Hepatocyte (in vitro differentiated cells): ENCODE measurements around the gene CELSR2. TPM values are rescaled to one million over a fixed set of nuclear protein-coding genes. Genes with fewer than 3 reads are reported as not detected.

ENCODE experiments used
- DNase-seq: peaks from one replicate; pipeline ENCODE4 v3.0.0-alpha.2; 2016; ENCODE audit warnings: low spot score
- H2AFZ ChIP-seq: fragments of 200-600 bp; sonication (generic); 2 replicates; pipeline ENCODE4 v1.6.0; 2016; ENCODE audit warnings: antibody characterized with exemption, mild to moderate bottlenecking
- H3K27ac ChIP-seq: fragments of 200-600 bp; sonication (generic); 2 replicates; pipeline ENCODE4 v1.5.1; 2016; ENCODE audit warnings: mild to moderate bottlenecking
- H3K27me3 ChIP-seq: fragments of 200-600 bp; sonication (generic); 2 replicates; pipeline ENCODE4 v1.6.1; 2016
- H3K36me3 ChIP-seq: fragments of 200-600 bp; sonication (generic); replicated peaks from 2 replicates; pipeline ENCODE4 v1.5.1; 2016; ENCODE audit warnings: low read depth; ENCODE audit not compliant: insufficient read depth
- H3K4me1 ChIP-seq: fragments of 200-600 bp; sonication (generic); 2 replicates; pipeline ENCODE4 v1.5.1; 2016; ENCODE audit warnings: mild to moderate bottlenecking, moderate library complexity; ENCODE audit not compliant: insufficient read depth
- H3K4me2 ChIP-seq: fragments of 200-600 bp; sonication (generic); 2 replicates; pipeline ENCODE4 v1.6.0; 2016
- H3K4me3 ChIP-seq: fragments of 200-600 bp; sonication (generic); 2 replicates; pipeline ENCODE4 v1.5.1; 2016; ENCODE audit warnings: mild to moderate bottlenecking
- H3K79me2 ChIP-seq: fragments of 200-600 bp; sonication (generic); 2 replicates; pipeline ENCODE4 v1.6.0; 2017; ENCODE audit warnings: mild to moderate bottlenecking
- H3K9me2 ChIP-seq: fragments of 200-600 bp; sonication (generic); replicated peaks from 2 replicates; pipeline ENCODE4 v1.6.0; 2017; ENCODE audit warnings: mild to moderate bottlenecking; ENCODE audit not compliant: insufficient read depth
- H3K9me3 ChIP-seq: fragments of 200-600 bp; sonication (generic); 2 replicates; pipeline ENCODE4 v1.5.1; 2016; ENCODE audit warnings: low read depth, mild to moderate bottlenecking
- H4K20me1 ChIP-seq: fragments of 200-600 bp; sonication (generic); 2 replicates; pipeline ENCODE4 v1.6.0; 2016; ENCODE audit warnings: mild to moderate bottlenecking; ENCODE audit not compliant: insufficient read depth, poor library complexity, severe bottlenecking
- CTCF ChIP-seq: fragments of 200-600 bp; sonication (generic); IDR thresholded peaks from 2 replicates; pipeline ENCODE4 v1.5.1; 2016; ENCODE audit warnings: antibody characterized with exemption, mild to moderate bottlenecking; ENCODE audit not compliant: poor library complexity
- EZH2 ChIP-seq: fragments of 200-600 bp; sonication (generic); IDR thresholded peaks from 2 replicates; pipeline ENCODE4 v1.6.1; 2016; ENCODE audit warnings: antibody characterized with exemption, mild to moderate bottlenecking, borderline replicate concordance
- EZH2phosphoT487 ChIP-seq: fragments of 200-600 bp; sonication (generic); IDR thresholded peaks from one replicate; pipeline ENCODE4 v1.6.1; 2018; ENCODE audit warnings: antibody characterized with exemption, mild to moderate bottlenecking, low read depth, moderate library complexity; ENCODE audit not compliant: unreplicated experiment, severe bottlenecking
- WGBS: methylation state at CpG from one replicate; pipeline ENCODE4 v1.1.6; 2016; ENCODE audit warnings: low lambda C conversion rate; ENCODE audit errors: missing lambda C conversion rate; 5-methylcytosine and 5-hydroxymethylcytosine counted together
- polyA plus RNA-seq: library from polyadenylated mRNA; unstranded; fragments of >200 nt; fragmentation: Nextera tagmentation; extraction: Ambion mirVana; gene quantifications from 2 replicates; pipeline ENCODE4 v1.2.1, GENCODE V29; 2016
- total RNA-seq: library from RNA; depleted of rRNA; stranded (reverse); fragments of >200 nt; gene quantifications from 2 replicates; pipeline ENCODE4 v1.2.3, GENCODE V29; 2014

CELSR2 gene
- total and polyA plus RNA-seq, 2 experiments from 2014 or later, result 3.3 to 3.7 TPM

- H3K36me3 ChIP-seq, result no peaks in the 10 kb centered on the region
- H2AFZ ChIP-seq, result no peak overlapping the region
- DNase-seq, result no peak
- H3K27ac ChIP-seq, result no peak overlapping the region
- TF ChIP-seq EZH2, result no peak
- no peak for TF ChIP-seq CTCF
- no peak for TF ChIP-seq EZH2phosphoT487
- H4K20me1 ChIP-seq, result no peaks in the 10 kb centered on the region
- H3K9me3 ChIP-seq, result no peaks in the 10 kb centered on the region
- H3K4me2 ChIP-seq, result no peak overlapping the region
- H3K9me2 ChIP-seq, result no peaks in the 10 kb centered on the region
- H3K4me3 ChIP-seq, result no peak overlapping the region
- WGBS, result 97% methylated on average over 12 of the region's 12 CpGs
- H3K79me2 ChIP-seq, result peaks cover 14% of the 10 kb centered on the region
- H3K27me3 ChIP-seq, result no peaks in the 10 kb centered on the region
- peaks cover 10% of the 10 kb centered on the region for H3K4me1 ChIP-seq
Observed at GRCh38 chr1:109280862-109281261, 31.5 kb downstream of the CELSR2 start.

- H3K4me1 ChIP-seq, result peaks cover 8% of the 10 kb centered on the region
- H3K27me3 ChIP-seq, result no peaks in the 10 kb centered on the region
- no peaks in the 10 kb centered on the region for H4K20me1 ChIP-seq
- no peaks in the 10 kb centered on the region for H3K9me3 ChIP-seq
- H3K36me3 ChIP-seq, result no peaks in the 10 kb centered on the region
- peak overlapping the region; percentile 27 for H3K4me3 ChIP-seq
- H3K79me2 ChIP-seq, result peaks cover 14% of the 10 kb centered on the region
- WGBS, result 72% methylated on average over 28 of the region's 28 CpGs
- TF ChIP-seq CTCF, result no peak
- no peak for TF ChIP-seq EZH2phosphoT487
- no peak for TF ChIP-seq EZH2
- DNase-seq, result no peak
- no peak overlapping the region for H3K27ac ChIP-seq
- peak overlapping the region; percentile 76 for H3K4me2 ChIP-seq
- H2AFZ ChIP-seq, result peak overlapping the region; percentile 19
- no peaks in the 10 kb centered on the region for H3K9me2 ChIP-seq
Observed at GRCh38 chr1:109281680-109282496, 32.5 kb downstream of the CELSR2 start.

- Histone ChIP-seq H4K20me1 (no peaks in the 10 kb centered on the region), H3K9me2 (no peaks in the 10 kb centered on the region), H2AFZ (peak overlapping the region; percentile 19), H3K4me1 (peaks cover 8% of the 10 kb centered on the region), H3K9me3 (no peaks in the 10 kb centered on the region), H3K4me3 (peak overlapping the region; percentile 27), H3K27ac (no peak overlapping the region), H3K36me3 (no peaks in the 10 kb centered on the region), H3K4me2 (peak overlapping the region; percentile 76), H3K79me2 (peaks cover 14% of the 10 kb centered on the region), H3K27me3 (no peaks in the 10 kb centered on the region)
- no peak for TF ChIP-seq EZH2
- no peak for TF ChIP-seq CTCF
- no peak for TF ChIP-seq EZH2phosphoT487
- WGBS, result 4% methylated on average over 10 of the region's 10 CpGs
- no peak for DNase-seq
Observed at GRCh38 chr1:109282497-109282951, 33.2 kb downstream of the CELSR2 start.
